ENCODE data around the gene CDIPT.

The CDIPT gene

GRCh38 chr16:29820730-29821642 is 42.0 kb downstream of the CDIPT start:
- TF ChIP-seq, protein P1, sequence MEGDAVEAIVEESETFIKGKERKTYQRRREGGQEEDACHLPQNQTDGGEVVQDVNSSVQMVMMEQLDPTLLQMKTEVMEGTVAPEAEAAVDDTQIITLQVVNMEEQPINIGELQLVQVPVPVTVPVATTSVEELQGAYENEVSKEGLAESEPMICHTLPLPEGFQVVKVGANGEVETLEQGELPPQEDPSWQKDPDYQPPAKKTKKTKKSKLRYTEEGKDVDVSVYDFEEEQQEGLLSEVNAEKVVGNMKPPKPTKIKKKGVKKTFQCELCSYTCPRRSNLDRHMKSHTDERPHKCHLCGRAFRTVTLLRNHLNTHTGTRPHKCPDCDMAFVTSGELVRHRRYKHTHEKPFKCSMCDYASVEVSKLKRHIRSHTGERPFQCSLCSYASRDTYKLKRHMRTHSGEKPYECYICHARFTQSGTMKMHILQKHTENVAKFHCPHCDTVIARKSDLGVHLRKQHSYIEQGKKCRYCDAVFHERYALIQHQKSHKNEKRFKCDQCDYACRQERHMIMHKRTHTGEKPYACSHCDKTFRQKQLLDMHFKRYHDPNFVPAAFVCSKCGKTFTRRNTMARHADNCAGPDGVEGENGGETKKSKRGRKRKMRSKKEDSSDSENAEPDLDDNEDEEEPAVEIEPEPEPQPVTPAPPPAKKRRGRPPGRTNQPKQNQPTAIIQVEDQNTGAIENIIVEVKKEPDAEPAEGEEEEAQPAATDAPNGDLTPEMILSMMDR (IDR thresholded peaks at IDR 0.05; ENCODE audit: insufficient read depth, low read depth, low read length, missing control alignments): no peak
- peak; percentile 47 for DNase-seq (ENCODE audit: low read depth)
- H3K4me3 ChIP-seq (ENCODE audit: low read length): peak overlapping the region; percentile 92

- TF ChIP-seq, protein P1 (IDR thresholded peaks at IDR 0.05; ENCODE audit: insufficient read depth, low read depth, low read length, missing control alignments): no peak
- DNase-seq (ENCODE audit: low read depth): peak; percentile 70
- peak within 1 kb of the TSS; percentile 92 for H3K4me3 ChIP-seq (ENCODE audit: low read length)
Measured at GRCh38 chr16:29820271-29820701, 42.7 kb downstream of the CDIPT start, which contains the start of gene MVP. Gene MVP, plus strand, starts transcription at chr16:29820462. Its CDS starts 10,088 bp downstream, at chr16:29830550.

DNA sequence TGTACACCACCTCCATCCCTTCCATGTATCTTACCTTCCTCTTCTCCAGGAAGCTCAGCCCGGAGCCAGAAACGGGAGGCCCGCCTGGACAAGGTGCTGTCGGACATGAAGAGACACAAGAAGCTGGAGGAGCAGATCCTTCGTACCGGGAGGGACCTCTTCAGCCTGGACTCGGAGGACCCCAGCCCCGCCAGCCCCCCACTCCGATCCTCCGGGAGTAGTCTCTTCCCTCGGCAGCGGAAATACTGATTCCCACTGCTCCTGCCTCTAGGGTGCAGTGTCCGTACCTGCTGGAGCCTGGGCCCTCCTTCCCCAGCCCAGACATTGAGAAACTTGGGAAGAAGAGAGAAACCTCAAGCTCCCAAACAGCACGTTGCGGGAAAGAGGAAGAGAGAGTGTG is 43.5 kb downstream of the CDIPT start:
- TF ChIP-seq, protein P1 (IDR thresholded peaks at IDR 0.05; ENCODE audit: insufficient read depth, low read depth, low read length, missing control alignments): peak; percentile 43
- H3K4me3 ChIP-seq (ENCODE audit: low read length): peak overlapping the region; percentile 92
- DNase-seq (ENCODE audit: low read depth): peak; percentile 44

DNA sequence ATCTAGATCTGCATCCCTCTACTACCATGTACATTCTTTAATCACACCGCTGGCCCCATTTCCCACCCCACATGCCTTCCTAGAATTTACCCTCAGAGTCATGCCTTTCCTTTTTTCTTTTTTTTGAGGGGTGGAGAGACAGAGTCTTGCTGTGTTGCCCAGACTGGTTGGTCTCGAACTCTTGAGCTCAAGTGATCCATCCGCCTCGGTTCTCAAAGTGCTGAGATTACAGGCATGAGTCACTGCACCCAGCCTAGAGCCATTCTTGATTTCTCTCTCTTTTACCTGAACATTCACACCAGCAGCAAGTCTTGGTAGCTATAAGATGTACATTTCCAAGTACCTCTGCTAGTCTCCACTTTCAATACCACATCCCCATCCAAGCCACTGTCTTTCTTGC is 44.9 kb downstream of the CDIPT start:
- H3K4me3 ChIP-seq (ENCODE audit: low read length): no peak overlapping the region
- DNase-seq (ENCODE audit: low read depth): peak; percentile 31
- TF ChIP-seq, protein P1 (IDR thresholded peaks at IDR 0.05; ENCODE audit: insufficient read depth, low read depth, low read length, missing control alignments): no peak

GRCh38 chr16:29816694-29817441 is 46.2 kb downstream of the CDIPT start:
- TF ChIP-seq, protein P1 (IDR thresholded peaks at IDR 0.05; ENCODE audit: insufficient read depth, low read depth, low read length, missing control alignments): no peak
- peak; percentile 55 for DNase-seq (ENCODE audit: low read depth)
- peak overlapping the region; percentile 93 for H3K4me3 ChIP-seq (ENCODE audit: low read length)

DNA sequence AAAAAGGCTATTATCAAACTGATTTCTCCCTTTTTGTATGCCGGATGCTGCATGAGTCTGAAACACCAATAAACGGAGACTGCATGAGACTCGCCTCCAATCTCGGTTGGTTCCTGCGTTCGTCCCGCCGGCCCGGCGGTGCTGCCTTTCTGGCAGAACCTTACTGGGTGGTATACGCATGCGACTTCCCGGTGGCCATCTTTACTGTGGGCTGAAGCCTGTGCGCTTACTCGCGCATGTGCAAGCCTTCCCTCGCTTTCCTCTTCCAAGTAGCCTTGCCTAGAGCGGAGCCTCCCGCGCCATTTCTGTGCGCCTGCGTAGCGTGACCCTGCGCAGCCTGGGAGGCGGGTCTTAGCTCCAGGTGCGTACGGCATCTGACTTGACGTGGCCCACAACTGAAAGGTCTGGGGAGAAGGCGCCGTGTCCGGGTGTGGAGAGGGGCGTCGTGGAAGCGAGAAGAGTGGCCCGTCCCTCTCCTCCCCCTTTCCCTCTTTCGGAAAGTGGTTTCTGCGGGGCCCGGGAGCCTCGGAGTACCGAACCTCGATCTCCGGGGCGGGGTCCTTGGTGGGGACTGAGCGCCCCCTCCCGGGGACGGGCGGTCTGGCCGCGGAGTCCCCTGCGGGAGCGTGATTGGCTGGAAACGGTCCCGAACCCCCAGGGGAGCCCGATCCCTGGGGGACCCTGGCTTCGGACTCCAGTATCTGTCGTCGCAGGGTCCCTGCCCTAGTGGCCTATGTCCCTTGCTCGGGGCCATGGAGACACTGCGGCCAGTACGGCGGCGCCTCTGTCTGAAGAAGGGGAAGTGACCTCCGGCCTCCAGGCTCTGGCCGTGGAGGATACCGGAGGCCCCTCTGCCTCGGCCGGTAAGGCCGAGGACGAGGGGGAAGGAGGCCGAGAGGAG is 47.0 kb downstream of the CDIPT start, which contains the start of gene PAGR1:
TSS of gene PAGR1 (plus strand) at position 360 of the 901 bp plus-strand sequence. CDS start at position 734, 374 bp downstream.
- TF ChIP-seq, protein P1 (IDR thresholded peaks at IDR 0.05; ENCODE audit: insufficient read depth, low read depth, low read length, missing control alignments): peak; percentile 80
- DNase-seq (ENCODE audit: low read depth): peak; percentile 100
- peak within 1 kb of the TSS; percentile 93 for H3K4me3 ChIP-seq (ENCODE audit: low read length)

Data from epithelial cell of esophagus (primary cell).